RCC 7860 (cell line): ENCODE results near the gene CNGA4.
A peak's percentile ranks its signal among the peaks of the same experiment; 100 is the strongest.
"Not testable (repeated sequence)": the region's sequence is repeated elsewhere in the genome, so short reads cannot be mapped to it uniquely, and the experiment has no call there.

Experiments
- DNase-seq: peaks from one replicate; pipeline ENCODE4 v3.0.0-alpha.2; 2015; ENCODE audit warnings: low spot score
- FAIRE-seq: peaks from 2 replicates; lab custom pipeline; 2012; peaks lifted over from hg19 to GRCh38; lab: Jason Lieb, UNC

Gene CNGA4

DNA sequence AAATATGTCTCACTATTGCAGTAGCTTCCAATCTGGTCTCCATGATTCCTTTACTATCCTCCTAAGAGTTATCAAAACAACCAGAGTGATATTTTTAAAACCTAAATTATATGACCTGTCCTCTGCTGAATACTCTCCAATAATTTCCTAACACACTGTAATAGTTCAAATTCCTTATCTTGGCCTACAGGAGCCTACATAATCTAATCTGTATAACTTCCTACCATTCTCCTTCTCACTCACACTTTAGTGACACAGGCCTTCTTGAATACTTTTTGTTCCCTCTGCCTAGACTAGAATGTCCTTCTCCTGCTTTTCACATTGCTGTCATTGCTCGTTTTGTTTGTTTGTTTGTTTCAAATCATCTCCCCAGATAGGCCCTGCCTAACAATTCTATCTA lies 13.9 kb upstream of the CNGA4 start:
- no peak for FAIRE-seq
- DNase-seq: no peak

DNA sequence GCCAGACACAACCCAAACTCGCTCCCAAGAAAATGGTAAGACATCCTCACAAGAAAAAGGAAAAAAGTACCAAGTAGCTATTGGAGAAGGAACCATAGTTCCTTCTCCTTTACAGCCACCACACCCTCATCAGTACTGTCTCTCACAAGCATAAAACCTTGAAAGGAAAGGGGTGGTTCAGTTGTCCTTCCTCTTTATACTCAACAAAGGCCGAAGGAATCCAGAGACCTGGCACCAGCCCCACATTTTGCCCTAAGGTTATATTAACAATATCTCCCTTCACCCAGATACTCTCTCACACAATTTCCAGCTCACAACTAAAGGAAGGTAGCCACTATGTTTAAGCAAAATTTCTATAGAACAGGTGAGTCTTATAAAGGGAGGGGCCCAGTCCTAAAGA lies 13.0 kb upstream of the CNGA4 start:
- FAIRE-seq (no peak), DNase-seq (no peak)

DNA sequence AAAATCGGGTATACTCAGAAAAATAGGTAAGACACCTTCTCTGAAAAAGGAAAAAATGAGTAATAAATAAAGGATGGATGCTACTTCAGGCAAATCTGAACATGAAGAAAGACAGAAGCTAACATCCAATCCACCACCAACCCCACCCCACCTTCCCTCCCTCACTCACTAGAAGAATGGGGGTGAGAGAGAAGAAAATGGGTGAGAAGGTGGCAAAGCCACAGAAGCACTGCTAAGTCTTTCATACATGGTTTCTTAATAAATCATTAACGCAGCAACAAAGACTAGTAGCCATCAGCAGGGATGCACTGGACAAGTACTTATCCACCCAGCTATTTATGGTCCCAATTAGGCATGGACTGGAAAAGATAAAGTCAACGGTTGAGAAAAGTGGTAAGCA lies 10.4 kb upstream of the CNGA4 start:
- no peak for FAIRE-seq
- no peak for DNase-seq

DNA sequence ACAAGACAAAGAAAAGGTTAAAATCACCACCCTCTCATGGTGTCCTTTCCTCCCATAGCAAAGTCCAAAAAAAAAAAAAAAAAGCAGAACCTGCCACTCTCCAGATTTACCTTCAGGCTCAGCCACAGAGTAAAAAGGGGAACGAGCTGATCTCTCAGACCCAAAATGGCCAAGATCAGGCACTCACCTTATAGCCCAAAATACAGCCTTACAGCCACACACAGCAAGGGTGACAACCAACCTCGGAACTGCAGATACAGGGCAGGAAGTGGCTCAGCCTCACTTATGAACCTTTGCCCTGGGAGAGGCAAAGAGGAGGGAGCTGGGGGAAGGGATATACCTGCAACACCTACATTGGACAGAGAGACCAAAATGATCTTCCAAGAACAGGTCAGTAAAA lies 9.0 kb upstream of the CNGA4 start:
- no peak for FAIRE-seq

DNA sequence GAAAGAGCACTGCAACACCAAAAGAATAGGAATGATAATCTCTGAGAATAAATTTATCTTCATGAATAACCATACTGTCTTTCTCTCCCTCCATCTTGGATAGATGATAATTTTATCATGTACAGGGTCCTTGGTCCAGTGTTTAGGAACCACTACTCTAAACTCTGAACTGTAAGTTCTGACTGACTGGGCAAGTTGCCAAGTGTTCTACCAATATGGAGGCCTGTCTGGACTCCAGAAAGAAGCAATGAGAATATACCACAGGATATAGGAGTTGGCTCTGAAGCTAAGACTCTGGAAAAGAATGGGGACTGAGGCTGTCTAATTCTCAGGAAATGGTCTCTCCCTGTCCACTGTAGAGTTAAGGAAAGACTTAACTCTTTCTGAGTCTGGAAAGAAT lies 6.0 kb upstream of the CNGA4 start:
- FAIRE-seq (no peak), DNase-seq (no peak)

More for the DNA sequence above, 9.0 kb upstream of the CNGA4 start:
- DNase-seq: no peak

DNA sequence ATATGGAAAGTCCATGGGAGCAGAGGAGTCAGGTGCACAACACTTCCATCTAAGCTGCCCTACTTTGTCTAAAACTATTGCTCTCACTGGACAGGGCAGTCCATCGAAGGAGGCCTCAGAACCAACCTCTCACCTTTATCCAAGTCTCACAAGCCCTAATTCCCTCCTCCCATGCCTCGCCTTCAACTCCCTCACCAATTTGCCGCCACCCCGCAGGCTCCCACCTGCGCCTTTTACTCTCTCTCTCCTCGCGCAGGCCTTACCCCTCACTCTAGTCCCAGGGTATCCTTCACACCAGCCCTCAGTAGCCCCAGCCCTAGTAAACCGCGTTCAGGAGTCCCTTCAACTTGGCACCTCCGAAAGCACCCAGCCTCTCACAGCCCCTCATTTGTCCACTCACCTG lies 4.9 kb upstream of the CNGA4 start:
- no peak for FAIRE-seq
- no peak for DNase-seq

DNA sequence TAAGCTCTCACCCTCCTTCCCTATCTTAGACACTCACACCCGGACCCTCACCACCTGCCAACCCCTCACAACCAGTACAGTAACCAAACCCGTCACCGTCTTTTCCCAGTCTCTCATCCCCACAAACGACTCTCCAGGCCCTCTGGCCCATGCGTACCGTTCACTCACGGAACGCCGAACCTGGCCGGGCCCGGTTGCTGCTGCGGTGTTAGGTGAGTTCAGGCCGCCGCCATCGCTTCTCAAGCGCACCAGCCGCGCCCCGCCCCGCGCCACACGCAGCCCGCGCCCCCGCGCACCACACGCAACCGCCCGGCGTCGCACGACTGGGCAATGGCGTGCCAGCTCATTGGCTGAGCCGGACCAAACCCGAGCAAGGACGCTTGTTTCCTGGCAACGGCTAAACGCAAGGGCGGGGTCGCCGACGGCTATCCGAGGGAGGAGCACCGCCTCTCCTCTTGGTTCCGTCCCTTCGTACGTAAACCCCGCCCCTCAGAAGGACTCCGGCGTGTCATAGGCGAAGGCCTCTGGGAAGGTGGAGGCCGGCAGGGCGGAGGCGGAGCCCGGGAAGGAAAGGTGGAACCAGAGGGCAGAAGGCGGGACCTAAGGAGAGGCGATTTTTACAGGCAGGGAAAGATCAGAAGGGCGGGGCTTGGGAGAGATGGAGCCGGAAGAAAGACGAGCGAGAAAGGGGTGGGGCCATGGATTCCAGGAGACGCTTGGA lies 4.3 kb upstream of the CNGA4 start, which contains the start of gene FHIP1B:
Gene FHIP1B (minus strand): TSS at position 250 of the 721 bp plus-strand sequence. CDS start 10,120 bp downstream, outside the sequence.
- DNase-seq: peak; percentile 97
- FAIRE-seq: peak; percentile 94

DNA sequence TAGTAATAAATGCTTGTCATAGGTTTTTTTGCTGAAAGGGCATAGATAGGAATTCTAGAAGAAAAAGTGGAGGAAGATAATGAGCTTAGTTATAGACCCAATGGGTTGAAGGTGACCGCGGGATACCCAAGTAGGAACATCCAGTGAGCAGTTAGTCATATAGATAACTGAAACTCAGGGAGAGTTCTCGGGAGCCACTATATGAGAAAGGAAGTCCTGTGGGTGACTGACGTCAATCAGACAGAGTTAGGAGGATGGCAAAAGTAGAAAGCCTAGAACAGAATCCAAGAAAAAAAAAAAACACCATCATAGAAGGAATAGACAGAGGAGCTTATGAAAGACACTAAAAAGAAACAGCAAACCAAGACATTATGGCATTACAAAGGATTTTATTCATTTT lies 1.6 kb upstream of the CNGA4 start:
- FAIRE-seq: no peak

DNA sequence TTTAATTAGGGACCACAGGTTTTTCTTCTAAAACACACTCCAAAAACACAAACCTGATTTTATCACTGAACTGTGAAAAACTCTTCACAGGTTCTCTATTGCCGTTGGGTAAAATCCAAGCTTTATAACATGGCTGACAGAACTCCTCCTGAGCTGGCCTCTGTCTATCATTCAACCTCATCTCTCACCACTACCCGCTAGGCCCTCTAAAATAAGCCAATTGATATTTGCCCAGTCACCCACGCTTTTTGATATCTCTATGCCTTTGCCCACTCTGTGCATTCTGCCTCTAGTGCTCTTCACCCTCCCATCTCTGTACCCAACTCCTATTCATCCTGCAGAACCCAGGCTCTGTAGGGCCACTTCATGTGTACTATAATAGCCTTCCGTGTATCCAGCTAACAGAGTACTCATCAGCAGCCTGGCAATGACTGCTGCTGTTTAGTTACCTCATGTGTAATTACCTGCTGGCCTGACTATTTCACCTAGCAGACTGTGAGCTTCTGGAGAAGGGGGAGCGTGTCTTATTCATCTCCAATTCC lies 1.1 kb upstream of the CNGA4 start:
- DNase-seq (no peak), FAIRE-seq (no peak)

More for the DNA sequence above, 1.6 kb upstream of the CNGA4 start:
- DNase-seq: no peak

DNA sequence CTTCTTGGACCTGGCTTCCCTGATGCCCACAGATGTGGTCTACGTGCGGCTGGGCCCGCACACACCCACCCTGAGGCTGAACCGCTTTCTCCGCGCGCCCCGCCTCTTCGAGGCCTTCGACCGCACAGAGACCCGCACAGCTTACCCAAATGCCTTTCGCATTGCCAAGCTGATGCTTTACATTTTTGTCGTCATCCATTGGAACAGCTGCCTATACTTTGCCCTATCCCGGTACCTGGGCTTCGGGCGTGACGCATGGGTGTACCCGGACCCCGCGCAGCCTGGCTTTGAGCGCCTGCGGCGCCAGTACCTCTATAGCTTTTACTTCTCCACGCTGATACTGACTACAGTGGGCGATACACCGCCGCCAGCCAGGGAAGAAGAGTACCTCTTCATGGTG lies 1.2 kb downstream of the CNGA4 start:
- FAIRE-seq (no peak), DNase-seq (no peak)

DNA sequence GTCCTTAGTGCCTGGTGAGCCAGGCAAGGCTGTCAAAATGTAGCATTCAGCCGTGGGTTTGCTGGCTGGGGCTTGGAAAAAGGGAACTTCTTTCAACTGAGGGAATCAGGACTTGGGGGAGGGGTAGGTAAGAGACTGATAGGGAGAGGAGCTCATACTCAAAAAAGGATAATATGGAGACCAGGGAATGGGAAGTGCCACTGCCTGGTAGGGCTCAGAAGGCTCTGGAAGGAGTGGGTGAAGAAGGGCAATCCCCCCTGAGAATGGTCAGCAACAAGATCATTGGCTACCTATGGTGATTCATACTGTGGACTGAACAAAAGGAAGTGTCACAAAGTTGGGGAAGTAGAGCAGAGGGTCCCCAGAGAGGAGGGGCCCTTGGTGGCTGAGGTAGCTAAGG lies 1.9 kb downstream of the CNGA4 start:
- DNase-seq (no peak), FAIRE-seq (no peak)

DNA sequence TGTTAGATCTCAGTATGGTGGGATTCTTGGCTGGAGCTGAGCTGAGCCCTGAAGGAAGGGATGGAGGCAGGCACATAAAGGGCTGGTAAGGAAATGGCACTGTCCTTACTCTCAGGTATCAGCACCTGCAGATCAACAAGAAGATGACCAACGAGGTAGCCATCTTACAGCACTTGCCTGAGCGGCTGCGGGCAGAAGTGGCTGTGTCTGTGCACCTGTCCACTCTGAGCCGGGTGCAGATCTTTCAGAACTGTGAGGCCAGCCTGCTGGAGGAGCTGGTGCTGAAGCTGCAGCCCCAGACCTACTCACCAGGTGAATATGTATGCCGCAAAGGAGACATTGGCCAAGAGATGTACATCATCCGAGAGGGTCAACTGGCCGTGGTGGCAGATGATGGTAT lies 2.4 kb downstream of the CNGA4 start:
- DNase-seq: no peak
- FAIRE-seq: no peak

DNA sequence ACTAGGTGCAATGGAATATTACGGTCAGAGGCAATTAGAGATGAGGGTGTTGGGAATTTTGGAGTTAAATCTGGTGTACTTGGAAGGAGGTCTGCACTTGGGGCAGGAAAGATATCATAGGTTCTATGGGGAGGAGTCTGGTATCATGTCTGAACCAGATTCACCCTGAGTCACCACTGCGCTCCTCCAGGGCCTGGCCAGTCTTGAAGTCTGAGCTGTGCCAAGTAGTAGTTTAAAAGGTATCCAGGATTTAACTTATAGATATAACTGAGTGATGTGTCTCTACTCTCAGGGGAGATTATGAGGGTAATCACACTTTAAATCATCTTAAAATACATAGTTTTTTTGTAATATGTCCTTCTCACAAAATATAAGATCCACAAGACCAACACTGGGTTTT lies 6.6 kb downstream of the CNGA4 start:
- FAIRE-seq (no peak), DNase-seq (no peak)

DNA sequence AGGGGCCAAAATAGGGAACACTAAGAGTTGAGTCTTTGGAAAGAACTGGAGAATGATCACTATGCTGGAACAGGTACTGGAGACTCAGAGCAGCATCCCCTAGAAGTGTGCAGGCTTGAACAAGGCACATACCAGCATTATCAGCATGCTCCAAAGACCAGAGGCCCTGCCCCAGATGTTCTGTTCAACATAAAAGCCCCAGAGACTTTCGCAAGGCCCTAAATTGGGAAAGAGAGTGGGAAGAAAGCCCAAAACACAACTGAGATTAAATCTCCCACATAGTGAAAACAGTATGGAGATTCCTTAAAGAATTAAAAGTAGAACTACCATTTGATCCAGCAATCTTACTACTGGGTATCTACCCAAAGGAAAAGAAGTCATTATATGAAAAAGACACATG lies 9.4 kb downstream of the CNGA4 start:
- FAIRE-seq (no peak), DNase-seq (no peak)

DNA sequence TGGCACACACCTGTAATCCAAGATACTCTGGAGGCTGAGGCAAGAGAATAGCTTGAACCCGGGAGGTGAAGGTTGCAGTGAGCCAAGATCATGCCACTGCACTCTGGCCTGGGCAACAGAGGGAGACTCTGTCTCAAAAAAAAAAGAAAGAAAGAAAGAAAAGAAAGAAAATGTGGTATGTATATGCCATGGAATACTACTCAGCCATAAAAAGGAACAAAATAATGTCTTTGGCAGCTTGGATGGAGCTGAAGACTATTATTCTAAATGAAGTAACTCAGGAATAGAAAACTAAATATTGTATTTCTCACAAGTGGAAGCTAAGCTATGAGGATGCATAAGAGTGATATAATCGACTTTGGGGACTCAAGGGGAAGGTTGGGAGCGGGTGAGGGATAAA lies 10.0 kb downstream of the CNGA4 start:
- not testable (repeated sequence) for FAIRE-seq

DNA sequence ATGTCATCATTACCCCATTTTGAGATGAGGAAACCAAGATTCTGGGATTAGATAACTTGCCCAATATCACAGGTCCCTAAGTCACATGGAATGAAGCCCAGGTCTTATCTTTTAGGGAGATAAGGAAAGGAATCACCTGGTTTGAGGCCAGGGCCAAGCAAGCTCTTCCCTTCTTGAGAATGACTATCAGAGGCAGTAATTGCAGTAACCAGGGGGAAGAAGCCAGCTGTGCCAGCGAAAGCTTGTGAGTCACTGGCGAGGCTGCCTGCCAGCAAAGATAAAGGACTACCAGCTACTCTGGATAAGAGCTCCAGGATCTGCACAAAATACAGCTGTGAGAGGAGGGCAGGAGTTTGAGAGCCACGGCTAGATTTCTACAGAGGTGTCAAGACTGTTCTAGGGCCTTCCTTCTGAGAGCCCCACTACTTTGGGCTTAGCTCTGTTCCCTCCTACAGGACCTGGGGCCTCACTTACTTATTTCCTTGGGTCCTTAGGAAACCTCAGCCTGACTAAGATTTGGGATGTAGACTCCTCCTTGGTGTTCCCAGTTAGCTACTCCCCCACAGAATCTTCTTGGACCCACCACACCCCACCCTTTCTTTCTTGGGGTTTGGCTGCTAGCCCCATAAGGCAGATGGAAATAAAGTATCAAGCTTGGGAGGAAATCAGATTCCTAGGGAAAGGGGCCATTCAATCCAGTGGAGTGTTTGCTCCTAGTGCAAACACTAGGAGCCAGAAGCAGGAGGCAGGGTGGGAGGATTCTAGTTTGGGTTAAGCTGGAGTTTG lies 11.1 kb downstream of the CNGA4 start:
- DNase-seq (peak; percentile 22), FAIRE-seq (no peak)

More for the DNA sequence above, 10.0 kb downstream of the CNGA4 start:
- DNase-seq: not testable (repeated sequence)

DNA sequence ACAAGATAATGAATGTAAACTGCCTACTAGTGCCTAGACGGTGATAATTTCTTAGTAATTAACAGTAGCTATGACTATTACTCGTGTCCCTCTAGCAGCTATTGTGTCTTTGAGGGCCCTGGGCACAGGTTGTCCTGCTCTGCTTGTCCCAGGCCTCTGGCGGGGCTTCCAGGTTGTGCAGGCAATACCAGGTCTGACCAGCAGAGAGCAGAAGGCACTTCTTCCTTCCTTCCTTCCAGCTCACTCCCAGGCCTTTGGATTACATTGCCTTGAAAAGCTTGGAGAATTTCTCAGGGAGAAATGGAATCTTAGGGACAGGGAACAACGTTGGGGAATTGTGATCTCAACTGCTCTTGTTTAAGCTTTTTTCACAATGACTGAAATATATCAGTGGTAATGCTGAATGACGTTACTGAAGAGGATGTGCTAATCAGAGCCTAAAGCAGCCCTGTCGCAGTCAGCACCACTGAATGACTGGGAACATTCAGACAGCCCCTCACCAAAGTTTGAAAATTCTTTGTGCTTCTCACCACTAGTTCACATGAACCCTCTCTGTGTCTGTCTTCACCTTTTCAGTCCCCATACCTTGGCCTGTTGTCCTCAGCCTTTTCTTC lies 12.3 kb downstream of the CNGA4 start:
- FAIRE-seq (no peak), DNase-seq (peak; percentile 44)

DNA sequence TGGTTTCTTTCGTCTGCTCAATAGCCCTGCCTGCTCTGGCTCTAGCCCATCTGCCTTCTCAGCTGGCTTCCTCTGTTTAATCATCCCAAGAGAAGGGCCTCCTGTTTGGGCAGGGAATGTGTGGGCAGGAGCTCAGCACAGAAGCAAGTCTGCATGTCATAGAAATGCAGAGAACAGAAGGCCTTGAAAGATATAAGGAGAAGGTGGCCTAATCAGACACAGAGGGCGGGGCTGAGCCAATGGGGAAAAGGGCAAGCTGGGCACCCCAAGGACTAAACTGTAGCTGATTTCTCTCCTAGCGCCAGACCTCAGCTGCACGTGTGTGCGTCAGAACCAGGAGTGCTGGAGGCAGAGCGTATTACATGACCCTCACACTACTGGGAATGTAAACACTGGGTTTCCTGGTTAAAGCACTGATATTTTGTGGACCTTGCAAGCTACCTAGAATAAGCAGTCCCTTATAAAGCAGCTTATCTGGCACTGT lies 13.1 kb downstream of the CNGA4 start:
- FAIRE-seq: no peak
- no peak for DNase-seq

DNA sequence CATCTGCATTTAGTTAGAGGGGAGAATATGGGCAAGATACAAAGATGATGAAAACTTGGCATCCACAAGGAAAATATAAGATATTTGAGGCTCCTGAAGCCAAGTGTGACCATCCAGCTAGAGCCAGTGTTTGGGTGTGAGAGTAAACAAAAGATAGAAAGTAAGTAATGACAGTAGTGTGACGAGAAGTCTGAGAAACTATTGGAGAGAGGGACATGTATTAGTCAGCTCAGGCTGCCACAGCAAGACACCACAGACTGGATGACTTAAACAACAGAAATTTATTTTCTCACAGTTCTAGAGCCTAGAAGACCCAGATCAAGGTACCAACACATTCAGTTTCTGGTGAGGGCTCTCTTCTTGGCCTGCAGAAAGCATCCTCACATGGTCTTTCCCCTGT lies 14.3 kb downstream of the CNGA4 start:
- no peak for FAIRE-seq
- DNase-seq: no peak

DNA sequence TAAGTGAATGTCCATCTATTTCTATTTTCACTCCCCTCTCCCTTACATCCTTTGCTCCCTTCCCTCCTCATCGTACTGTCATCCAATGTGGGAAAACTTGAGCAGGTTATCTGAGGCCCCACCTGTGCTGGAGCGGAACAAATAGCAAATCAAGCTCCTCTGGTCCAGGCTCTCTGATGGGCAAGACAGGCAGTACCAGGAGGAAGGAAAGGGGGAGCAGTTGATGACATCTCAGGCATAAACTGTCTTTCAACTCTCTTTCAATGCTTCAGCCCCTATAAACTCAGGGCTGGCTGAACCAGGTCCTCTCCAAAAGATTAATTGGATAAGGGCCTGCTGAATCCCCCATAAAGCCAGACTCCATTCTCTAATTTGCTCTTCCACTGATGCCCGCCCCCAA lies 19.3 kb downstream of the CNGA4 start:
- FAIRE-seq (no peak), DNase-seq (no peak)

DNA sequence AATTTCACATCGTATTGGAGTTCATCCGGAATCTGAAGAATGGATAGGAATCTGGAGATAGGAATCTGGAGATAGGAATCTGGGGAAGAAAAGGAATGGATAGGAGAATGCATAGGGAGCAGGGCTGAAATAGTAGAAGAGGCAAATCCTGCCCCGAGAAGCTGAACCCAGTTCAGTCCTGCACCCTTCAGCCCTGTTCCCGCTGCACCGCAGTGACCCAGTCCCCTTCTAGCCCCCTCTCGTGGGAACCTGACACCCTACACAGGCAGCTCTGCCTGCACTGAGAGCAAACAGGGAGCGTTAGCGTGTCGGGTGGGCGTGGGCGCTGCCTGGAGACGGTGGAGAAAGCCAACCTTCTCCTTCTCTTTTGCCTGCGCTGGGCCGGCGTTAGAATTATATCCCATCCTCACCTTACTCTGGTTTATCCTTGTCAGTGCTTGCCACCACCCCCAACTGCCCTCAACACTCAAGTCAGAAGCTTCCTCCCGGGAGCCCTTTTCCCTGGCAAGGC lies 19.7 kb downstream of the CNGA4 start:
- FAIRE-seq: no peak
- DNase-seq: no peak
